SK-N-MC (cell line): ENCODE results near the gene MOB1B.

Source experiments
- EZH2 ChIP-seq: fragments of 200-600 bp; sonication (generic); IDR thresholded peaks from one replicate; pipeline ENCODE4 v1.6.1; 2017; ENCODE audit warnings: antibody characterized with exemption
- FOXP2 ChIP-seq: optimal IDR thresholded peaks from 2 replicates; pipeline ENCODE3; 2011; ENCODE audit warnings: mild to moderate bottlenecking, moderate library complexity; ENCODE audit not compliant: insufficient read depth; ENCODE audit errors: extremely low read length, control extremely low read depth
- POLR2AphosphoS5 ChIP-seq: IDR thresholded peaks from 2 replicates; pipeline ENCODE4 v1.6.1; 2012; ENCODE audit warnings: mild to moderate bottlenecking, low read depth, low read length, borderline replicate concordance

DNA sequence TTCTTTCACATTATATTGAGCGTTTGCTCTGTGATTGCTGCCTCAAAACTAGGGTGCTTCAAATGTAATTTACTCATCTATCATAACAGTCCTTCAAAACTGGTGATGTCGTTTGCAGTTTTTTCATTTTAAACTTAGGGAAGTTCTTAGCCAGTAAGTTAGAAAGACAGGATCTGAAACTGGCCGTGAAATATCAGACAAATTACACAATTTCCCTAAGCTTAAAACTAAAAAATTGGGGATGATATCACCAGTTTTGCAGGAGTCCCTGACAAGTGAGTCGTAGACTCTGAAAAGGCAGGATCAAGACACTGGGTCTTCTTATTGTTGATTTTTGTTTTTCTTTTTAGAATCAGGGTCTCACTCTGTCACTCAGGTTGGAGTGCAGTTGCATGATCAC lies 44.8 kb downstream of the MOB1B start:
- TF ChIP-seq EZH2, result no peak
- no peak for TF ChIP-seq POLR2AphosphoS5
- TF ChIP-seq FOXP2, result no peak
